Skin epidermis (tissue), 12 donors: ENCODE data around the gene MOK.

Experiments
- H3K27ac ChIP-seq, 21 experiments: fragments of 200-600 bp; sonication (generic) in 11 of 21; one replicate each; pipeline ENCODE4 v1.5.0; 2020; ENCODE audit warnings: mild to moderate bottlenecking in 3 of 21, inconsistent platforms in 2 of 21, moderate library complexity in 2 of 21
- H3K4me3 ChIP-seq, 7 experiments: fragments of 200-600 bp; sonication (generic) in 2 of 7; one replicate each; pipeline ENCODE4 v1.5.0; 2020; ENCODE audit warnings: inconsistent platforms in 2 of 7, mild to moderate bottlenecking in 2 of 7, moderate library complexity in 1 of 7

The MOK gene

DNA sequence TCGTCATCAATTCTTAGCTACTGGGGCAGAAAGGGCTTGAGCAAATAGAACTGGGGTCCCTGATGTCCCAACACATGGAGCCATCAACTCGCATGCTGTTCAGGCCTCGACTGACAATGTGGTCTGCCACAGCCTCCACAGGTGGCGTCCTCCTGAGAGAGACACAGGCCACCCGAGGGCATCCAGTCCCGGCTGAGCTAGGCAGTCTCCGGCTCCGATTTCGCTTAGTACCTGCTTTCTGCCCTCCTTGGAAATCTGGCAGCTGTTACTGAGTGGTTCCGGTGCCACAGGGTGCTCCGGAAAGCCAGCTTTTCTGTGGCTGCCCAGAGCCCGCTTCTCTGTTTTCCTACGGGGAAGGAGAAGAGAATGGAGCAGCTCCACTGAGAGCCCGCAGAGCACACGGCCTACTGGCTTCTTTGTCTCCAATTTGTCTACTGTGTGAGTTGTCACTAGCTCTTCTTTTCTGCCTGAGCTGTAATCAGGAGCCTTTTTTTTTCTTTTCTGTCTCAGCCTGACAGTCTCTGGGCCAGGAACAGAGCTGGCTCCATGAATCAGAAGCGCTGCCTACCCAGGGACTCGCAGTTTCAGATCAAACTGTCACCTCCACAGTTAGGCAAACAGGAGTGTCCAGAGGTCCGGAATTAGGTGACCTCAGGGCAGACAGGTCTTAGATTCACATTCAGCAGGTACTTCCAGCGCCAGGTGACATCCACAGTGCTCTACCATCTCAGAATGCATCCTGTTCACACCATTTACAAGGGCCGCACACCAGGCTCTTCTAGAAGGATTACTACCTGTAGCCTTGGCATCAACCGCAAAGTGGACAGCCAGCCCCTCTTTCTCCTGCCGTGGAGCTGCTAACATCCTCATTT, 73.3 kb downstream of the MOK start:
- H3K4me3 ChIP-seq = no peak overlapping the region

DNA sequence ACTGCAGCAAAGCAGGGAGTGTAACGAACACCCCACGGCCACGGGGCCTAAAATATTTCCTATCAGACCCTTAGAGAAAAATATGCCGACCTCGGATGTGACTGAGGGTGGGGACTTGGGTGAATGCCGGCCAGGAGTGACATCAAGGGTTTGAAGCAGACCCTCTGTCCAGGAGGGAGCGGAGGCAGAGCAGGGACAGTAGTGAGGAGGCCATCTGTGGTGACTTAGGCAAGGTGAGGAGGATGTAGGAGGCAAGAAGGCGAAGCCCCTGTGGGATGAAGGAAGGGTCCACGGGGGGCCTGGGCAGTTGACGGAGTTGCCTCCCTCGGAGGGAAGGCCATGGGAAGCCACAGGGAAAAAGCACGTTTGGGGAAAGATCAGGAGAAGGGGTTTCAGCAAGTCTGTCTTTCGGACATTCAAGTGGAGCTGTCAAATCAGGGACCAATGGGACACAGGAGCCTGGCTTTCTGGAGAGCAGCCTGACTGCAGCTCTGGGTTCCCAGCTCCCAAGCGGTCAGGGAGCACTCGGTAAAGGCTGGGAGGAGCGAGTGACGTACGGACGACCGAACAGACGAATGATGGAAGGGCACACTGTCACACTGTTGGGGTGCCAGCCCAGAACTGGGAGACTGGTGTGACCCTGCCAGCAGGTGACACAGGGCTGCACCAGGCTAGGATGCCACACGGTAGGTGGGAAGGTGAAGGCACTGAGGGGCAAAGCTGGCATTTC, 74.3 kb downstream of the MOK start:
- Histone ChIP-seq H3K27ac (no peak overlapping the region), H3K4me3 (no peak overlapping the region)

More for the DNA sequence above, 73.3 kb downstream of the MOK start:
- no peak overlapping the region for H3K27ac ChIP-seq

DNA sequence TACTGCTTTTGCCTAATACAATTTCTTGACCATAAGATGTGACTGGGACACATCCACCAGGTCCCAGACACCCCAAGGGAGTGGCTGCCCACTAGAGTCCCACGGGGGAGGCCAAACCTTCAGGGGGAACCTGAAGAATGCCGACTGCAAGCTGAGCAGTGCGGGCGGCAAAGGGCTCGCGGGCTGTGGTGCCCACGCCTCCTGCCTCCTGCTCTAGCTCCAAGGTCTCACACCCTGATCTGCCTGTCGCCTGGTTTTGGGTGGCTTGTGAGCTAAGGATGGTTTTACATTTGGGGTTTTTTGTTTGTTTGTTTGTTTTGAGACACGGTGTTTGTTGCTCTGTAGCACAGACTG, 75.2 kb downstream of the MOK start:
- no peak overlapping the region for H3K27ac ChIP-seq
- no peak overlapping the region for H3K4me3 ChIP-seq

DNA sequence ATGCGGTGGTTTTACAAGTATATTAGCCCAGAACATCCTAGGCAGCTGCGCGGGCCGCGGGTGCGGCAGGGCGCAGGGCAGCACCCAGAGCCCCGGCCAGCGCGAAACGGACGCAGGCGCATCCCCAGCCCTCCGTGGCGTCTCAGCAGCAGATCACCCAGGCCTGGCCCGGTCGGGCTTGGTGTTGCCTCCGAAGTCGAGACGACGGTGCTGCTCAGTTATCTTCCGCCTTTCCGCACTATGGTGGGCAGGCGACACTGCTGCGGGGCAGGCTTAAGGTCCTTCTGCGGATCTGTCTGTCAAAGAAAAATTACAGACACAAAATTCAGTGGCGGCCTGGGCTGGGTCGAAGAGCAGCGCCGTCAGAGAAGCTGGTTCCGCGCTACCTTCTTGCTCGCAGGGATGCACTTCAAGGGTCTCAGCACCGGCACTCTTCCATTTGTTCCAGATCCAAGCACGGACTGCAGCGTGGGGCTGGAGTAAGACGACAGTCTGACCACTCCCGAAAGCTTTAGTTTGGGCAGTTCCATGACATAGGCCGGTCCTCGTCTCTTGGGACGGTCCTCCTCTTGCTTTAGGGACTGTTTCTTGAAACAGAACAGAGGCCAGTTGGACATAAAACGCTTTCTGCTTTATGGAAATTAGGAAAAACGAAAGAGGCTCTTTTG, 75.8 kb downstream of the MOK start:
- H3K27ac ChIP-seq = no peak overlapping the region
- H3K4me3 ChIP-seq = no peak overlapping the region

DNA sequence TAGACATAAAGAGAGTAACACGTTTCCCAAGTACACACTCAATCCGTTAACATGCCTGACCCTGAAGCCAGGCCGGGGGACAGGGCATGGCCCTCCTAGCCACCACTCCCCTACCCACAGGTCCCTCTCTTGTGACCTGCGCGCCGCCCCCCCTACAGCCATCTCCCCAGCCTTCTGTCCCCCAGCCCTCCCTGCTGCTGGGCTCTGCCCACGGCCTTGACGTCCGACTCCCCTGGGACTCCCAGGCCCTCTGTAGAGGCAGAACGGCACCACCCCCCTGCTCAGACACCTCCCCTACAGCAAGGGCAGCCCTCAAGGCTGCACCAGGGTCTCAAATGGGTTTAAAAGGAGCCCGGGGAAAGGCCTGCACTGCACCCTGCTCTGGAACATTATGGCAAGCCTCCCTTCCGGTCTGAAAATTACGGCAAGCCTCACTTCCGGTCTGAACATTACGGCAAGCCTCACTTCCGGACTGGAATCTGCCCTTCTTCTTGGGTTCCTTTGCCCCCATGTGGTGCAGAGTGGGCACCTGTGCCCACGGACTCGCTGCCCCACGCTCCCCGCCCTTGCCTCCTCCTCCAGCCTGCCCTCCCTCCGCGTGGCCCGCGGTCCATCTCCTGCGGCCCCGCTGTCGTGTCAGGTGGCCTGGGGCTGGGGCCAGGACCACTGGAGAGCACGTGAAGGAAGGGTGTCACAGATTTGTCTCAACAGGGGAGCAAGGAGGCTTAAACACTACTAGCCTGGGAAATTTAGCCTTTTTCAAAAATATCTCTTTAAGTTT, 77.6 kb downstream of the MOK start:
- no peak overlapping the region for H3K4me3 ChIP-seq
- no peak overlapping the region for H3K27ac ChIP-seq

DNA sequence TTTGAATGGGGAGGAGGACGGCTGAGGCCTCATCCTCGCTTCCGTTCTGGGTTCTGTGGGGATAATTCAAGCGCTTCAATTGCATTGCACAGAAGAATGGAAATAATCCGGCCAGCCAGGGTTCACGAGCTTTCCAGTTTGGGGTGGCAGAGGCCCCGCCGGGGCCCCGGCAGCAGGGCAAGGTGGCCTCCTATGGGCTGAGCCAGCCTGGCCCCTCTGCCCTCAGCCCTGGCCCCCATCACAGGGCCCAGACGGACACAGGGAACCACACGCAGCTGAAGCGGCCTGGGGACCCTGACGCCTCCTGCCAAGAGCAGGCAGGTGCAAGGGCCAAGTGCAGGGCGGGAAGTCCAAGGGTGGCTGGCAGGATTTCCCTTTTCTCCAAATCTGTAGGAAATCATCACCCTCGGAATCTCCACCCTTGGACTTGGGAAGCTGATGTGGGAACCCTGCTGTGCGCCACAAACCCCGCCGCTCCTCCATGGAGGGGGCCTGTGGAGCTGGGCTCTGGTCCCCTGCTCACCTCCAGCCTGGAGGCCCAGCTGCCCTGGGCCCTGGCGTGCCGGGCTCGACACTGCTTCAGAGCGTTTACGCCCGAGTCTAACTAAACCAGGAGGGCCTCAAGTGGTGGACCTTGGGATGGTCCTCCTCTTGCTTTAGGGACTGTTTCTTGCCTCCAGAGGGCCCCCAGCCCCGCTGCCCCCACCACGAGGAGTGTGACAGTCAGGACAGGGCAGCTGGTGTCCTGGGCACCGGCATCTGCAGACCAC, 78.4 kb downstream of the MOK start:
- Histone ChIP-seq H3K27ac (no peak overlapping the region), H3K4me3 (no peak overlapping the region)

DNA sequence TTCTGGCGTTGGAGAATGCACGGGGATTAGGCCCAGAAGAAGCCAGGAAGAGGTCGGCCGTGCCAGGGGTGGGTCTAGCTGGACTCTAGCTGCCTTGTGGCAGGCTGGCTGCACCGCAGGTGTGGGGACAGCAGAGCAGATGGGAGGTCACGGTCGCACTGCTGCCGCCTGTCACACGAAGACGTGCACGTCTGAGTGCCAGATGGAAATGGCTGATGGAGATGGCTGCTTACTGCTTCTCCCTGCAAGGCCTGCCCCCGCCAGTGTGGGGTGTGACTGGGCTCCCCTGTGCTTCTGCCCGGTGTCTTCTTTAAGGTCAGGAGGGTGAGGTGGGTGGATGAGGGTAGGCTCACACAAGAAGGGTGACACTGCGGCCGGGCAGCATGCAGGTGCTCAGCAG, 79.0 kb downstream of the MOK start:
- no peak overlapping the region for H3K27ac ChIP-seq
- H3K4me3 ChIP-seq = no peak overlapping the region

DNA sequence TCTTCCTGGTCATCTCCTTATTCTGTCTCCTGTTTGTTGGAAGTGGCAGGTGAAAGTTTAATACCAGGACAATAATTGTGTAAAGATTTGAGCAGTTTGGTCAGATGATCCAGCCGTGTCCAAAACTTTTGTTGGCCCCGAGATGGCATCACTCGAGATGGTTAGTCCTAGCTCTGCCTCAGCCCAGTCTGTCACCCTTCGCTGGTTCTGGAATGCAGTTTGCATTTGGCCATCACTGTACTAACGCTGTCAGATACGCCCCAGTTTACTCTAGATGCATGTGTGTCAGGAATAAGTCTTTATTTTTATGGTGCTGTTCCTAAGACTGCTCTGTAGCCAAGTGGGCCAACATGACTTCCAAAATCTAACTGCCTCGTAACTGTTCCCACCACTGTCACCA, 79.6 kb downstream of the MOK start:
- Histone ChIP-seq H3K27ac (no peak overlapping the region), H3K4me3 (no peak overlapping the region)

DNA sequence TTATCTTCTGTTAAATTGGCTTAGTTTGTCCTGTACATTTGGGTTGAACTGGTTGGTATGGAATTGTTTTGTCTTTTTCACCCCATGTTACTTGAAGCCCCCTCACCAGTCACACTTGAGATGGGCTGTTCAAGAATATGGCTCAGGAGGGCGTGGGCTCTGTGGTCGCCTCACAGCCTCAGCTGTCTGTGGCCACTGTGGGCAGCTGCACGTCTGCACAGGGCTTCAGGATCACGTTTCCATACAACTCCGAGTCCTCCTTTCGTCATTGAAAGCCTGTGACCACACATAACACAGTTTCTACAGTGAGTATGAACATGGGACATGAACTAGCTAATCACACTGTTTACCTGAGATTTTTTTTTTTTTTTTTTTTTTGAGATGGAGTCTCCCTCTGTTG, 81.3 kb downstream of the MOK start:
- no peak overlapping the region for H3K4me3 ChIP-seq
- H3K27ac ChIP-seq = no peak overlapping the region

DNA sequence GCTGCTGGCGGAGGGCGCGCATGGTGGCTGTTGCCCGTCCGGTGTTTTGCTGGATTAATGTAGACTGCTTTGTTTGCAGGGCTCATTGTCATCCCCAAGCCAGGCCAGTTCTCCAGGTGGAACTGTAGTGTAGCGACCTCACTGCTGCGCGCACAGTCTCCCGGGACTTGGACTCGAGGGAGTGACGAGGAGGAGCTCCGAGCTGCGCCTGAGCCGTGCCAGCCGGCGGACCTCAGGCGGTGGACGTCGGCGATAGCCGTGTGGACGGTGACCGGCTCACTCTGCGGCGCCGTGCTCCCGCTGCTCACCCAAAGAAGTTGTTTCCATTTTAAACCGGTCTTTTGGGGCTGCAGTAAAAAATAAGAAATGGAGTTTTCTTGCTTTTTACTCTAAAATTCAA, 82.2 kb downstream of the MOK start:
- Histone ChIP-seq H3K4me3 (no peak overlapping the region), H3K27ac (no peak overlapping the region)

DNA sequence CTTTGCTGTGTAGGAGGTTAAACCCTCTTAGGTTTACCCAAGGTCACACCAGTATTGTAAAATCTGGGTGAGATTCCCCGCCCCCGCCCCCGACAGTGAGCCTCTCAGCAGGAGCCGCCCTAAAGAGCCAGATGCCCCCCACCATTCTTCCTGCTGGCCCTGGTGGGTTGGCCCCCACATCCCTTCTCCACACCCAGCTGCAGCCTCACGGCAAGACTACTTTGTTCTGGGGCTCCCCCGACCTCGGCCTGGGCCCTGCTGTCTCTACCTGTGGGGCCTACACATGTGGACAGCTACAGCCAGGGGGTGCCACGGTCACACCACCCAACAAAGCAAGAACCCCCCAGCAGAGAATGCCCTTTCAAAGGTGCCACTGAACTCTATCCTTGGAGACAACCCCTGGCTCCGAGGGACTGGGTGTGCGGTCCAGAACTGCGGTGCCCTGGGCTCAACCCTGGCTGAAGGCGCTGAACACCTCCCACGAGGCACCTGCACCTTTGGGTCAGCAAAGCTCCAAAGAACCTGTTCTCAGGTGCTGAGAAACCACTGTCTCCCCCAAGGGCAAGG, 82.9 kb downstream of the MOK start:
- Histone ChIP-seq H3K27ac (no peak overlapping the region), H3K4me3 (no peak overlapping the region)

DNA sequence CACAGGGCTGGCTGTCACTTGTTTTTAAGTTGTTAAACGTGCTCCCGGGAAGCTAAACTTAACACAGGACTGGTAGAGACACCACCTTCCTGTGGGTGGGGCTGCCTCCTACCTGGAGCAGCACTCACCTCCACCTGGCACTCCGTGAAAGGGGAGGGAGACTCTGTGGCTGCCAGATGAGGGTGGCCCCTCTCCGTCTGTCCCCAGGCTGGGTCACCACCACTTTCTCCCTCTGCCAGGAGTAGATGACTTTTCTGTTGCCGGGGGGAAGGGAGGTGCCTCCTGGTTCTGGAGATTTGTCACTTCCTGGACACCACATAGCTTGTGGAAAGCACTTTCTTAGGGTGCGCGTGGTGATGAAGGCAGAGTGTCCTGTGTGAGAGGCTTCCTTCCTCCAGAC, 83.9 kb downstream of the MOK start:
- Histone ChIP-seq H3K4me3 (no peak overlapping the region), H3K27ac (peak overlapping the region in 1 of 21 experiments; percentile 35)

DNA sequence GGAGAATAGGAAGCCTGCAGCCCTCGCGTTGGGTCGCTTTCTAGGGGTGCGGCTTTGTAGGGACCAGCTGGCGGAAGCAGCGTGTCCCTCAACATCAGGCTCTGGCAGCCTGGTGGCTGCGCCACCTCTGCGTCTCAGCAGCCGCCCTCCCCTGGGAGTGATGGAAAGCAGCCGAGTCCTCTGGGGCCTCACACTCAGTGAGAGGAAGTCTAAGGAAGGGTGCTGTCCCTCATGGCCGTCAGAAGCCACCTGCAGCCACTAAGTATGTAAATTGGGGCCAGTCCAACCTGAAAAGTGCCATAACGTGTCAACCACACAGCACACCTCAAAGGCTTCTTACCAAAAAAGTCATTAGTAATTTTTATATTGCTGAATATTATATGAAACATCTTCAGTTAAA, 84.9 kb downstream of the MOK start:
- Histone ChIP-seq H3K4me3 (no peak overlapping the region), H3K27ac (no peak overlapping the region)

DNA sequence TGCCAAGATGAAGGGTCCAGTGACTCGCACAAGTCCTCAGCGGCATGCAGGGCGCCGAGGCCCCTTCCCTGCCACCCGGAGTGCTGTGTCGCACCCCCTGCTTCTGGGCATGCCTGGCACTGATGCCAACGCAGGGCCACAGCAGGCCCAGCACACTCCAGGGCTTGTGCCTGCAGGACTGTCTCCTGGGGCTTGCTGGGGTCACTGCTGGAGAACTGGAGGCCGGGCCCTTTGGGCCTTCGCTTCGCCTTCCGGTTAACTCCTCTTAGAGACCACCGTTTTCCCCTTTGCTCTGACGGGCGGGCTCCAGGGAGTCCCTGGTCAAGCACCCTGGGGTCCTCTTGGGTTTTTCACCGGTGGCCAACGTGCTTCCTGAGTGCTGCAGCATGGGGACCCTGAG, 85.6 kb downstream of the MOK start:
- no peak overlapping the region for H3K27ac ChIP-seq
- H3K4me3 ChIP-seq = no peak overlapping the region

DNA sequence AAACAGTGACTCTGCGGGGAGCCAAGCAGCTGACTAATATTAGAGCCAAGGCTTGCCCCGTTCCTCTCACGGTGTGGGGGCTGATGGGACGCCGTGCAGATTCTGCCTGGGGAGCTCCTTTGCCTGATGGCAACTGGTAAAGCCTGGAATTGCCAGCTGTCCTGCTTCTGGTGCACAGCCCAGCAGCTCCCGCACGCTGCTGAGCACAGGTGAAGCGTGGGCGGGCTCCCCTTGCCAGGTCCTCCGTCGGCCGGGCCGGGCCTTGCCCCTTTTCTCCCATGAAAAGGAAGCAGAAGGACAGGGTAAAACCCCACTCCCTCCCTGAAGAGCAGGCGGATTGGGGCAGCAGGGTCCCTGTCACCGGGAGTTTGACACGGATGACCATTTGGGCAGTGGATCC, 86.3 kb downstream of the MOK start:
- H3K4me3 ChIP-seq = no peak overlapping the region
- no peak overlapping the region for H3K27ac ChIP-seq

DNA sequence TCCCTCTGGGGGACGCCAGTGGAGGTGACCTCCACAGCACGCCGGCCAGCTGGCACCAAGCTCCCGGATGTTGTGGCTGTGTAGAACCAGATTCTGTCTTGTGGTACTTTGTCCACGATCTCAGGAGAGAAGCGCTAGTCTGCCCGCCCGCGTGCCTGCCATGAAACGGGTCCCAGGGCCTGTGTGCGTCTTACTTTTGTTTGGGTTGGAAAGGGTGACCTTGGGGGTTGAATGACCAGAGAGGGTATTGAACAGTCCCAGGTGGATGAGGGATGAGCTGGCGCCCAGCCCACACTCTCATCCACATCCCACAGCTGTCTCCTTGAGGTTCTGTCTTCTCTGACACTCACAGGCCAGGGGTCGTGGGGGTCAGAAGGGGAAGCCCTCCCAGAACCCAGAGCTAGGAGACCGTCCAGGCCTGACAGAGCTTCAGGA, 87.0 kb downstream of the MOK start:
- no peak overlapping the region for H3K4me3 ChIP-seq
- no peak overlapping the region for H3K27ac ChIP-seq

DNA sequence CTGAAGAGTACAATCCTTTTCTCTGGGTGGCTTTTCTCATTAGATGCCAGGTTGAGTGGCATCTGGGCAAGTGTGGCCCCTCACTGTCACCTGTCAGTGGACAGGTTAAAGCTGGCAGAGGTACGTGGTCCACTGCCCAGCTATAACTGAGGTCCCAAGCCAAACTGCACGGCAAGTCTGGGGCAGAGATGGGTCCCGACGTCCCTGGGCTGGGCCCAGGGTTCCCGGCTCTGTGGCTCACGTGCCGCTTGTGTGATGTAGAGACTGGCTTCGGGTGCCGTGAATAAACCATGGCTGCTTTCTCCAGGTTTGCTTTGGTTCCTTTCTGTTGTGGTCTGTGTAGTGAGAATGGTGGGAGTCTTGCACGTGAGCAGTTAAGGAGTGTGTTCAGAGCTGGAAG, 87.6 kb downstream of the MOK start:
- Histone ChIP-seq H3K27ac (no peak overlapping the region), H3K4me3 (no peak overlapping the region)

DNA sequence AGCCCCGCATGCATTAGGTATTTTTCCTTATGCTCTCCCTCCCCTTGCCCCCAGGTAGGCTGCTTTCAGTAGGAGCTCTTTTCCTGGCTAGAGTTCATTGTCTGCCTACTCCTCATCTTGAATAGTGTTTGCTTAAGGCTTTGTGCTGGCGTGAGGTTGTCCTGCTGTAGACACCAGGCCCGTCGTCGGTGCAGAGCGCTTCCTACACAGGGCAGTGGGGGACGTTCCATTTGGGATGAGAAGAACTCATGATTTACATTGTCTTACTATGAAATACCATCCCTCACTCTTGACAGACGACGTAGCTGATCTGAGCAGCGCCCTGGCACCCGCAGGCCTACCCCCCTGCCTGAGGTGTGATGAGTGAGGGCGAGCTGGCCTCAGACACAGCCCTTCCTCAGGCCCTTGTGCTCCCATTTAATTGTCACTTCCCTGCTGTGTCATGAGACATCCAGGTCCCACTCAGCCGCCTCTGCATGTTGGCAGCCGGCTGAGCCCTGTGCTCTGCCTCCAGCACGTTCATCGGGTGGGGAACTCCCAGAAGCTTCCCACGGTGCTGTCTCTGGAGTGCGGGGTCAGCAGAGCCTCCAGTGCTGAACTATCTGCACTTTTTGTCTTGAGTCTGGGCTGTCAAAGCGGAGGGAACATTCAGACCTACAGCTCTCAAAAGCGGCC, 89.3 kb downstream of the MOK start:
- no peak overlapping the region for H3K4me3 ChIP-seq
- no peak overlapping the region for H3K27ac ChIP-seq

DNA sequence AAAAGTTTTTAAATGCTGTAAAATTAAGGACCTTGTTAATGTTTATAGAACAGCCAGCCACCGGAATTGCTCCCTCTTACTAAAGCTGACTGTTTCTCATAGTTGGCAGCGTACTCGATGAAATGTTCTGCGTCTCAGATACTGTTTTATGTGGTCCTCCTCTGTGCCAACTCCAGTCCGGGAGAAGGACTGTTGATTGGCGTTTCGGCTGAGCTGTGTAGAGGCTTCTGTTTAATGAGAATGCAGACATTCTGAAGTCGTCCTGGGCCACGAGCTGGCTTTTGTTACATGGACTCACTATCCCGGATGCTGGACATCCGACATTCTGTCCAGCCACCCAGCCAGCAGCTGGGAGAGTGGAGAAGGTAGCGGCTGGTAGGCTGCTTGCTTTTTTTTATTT, 89.9 kb downstream of the MOK start:
- Histone ChIP-seq H3K27ac (no peak overlapping the region), H3K4me3 (no peak overlapping the region)
